ENCODE results near the gene SYT12.

Gene SYT12

GRCh38 chr11:67095214-67095507 lies 72.2 kb downstream of the SYT12 start:
- Histone ChIP-seq H3K36me3 (no peaks in the 10 kb centered on the region), H3K4me3 (ENCODE audit: low read depth, low read length) (no peak overlapping the region), H3K9me3 (ENCODE audit: severe bottlenecking) (no peaks in the 10 kb centered on the region), H3K27ac (no peak overlapping the region), H3K27me3 (ENCODE audit: insufficient read depth, low read depth, severe bottlenecking) (no peaks in the 10 kb centered on the region)
- DNase-seq = no peak
- no peak for TF ChIP-seq CTCF (IDR thresholded peaks at IDR 0.05; ENCODE audit: low read depth, low read length)

GRCh38 chr11:67098799-67099429 lies 76.0 kb downstream of the SYT12 start:
- Histone ChIP-seq H3K9me3 (ENCODE audit: severe bottlenecking) (no peaks in the 10 kb centered on the region), H3K36me3 (no peaks in the 10 kb centered on the region), H3K27me3 (ENCODE audit: insufficient read depth, low read depth, severe bottlenecking) (no peaks in the 10 kb centered on the region), H3K27ac (no peak overlapping the region), H3K4me3 (ENCODE audit: low read depth, low read length) (no peak overlapping the region)
- no peak for DNase-seq
- TF ChIP-seq CTCF (IDR thresholded peaks at IDR 0.05; ENCODE audit: low read depth, low read length) = no peak

GRCh38 chr11:67099831-67100324 lies 76.9 kb downstream of the SYT12 start:
- no peaks in the 10 kb centered on the region for H3K36me3 ChIP-seq
- DNase-seq = no peak
- no peak overlapping the region for H3K27ac ChIP-seq
- H3K9me3 ChIP-seq (ENCODE audit: severe bottlenecking) = no peaks in the 10 kb centered on the region
- no peaks in the 10 kb centered on the region for H3K27me3 ChIP-seq (ENCODE audit: insufficient read depth, low read depth, severe bottlenecking)
- TF ChIP-seq CTCF (IDR thresholded peaks at IDR 0.05; ENCODE audit: low read depth, low read length) = no peak
- H3K4me3 ChIP-seq (ENCODE audit: low read depth, low read length) = no peak overlapping the region

All from WERI-Rb-1 (cell line).